ENCODE measurements around the gene NSUN6. TPM values are rescaled to one million over a fixed set of nuclear protein-coding genes. Genes with fewer than 3 reads are reported as not detected.

Gene NSUN6
- total and polyA plus RNA-seq, 10 of the 15 experiments (the other 5 are each of a cell fraction or from before 2014, with no cell fraction given): 10.2 to 25.0 (median 15.6) TPM

GRCh38 chr10:18527687-18528086, 123.7 kb downstream of the NSUN6 start:
- in situ Hi-C loops (cut with MboI): no loop called here
- Histone ChIP-seq H3K79me2 (ENCODE audit: control insufficient read depth, insufficient read depth, low read length) (no peaks in the 10 kb centered on the region), H3K4me3 (no peak overlapping the region), H3K4me2 (ENCODE audit: control insufficient read depth, insufficient read depth) (no peak overlapping the region), H4K20me1 (ENCODE audit: control insufficient read depth, insufficient read depth) (no peaks in the 10 kb centered on the region), H2AFZ (ENCODE audit: control insufficient read depth, low read depth, low read length) (no peak overlapping the region), H3K9ac (ENCODE audit: control insufficient read depth, insufficient read depth, low read length) (no peak overlapping the region), H3K27ac (ENCODE audit: control insufficient read depth, insufficient read depth) (no peak overlapping the region), H3K9me3 (replicated peaks; ENCODE audit: control insufficient read depth, insufficient read depth, low read length) (no peaks in the 10 kb centered on the region), H3K27me3 (replicated peaks in 1 of 2; ENCODE audit: control insufficient read depth in 2 of 2, insufficient read depth in 2 of 2, low read length in 1 of 2) (no peaks in the 10 kb centered on the region), H3K4me1 (ENCODE audit: control insufficient read depth, insufficient read depth, low read length) (no peaks in the 10 kb centered on the region), H3K36me3 (ENCODE audit: control insufficient read depth in 2 of 2, insufficient read depth in 2 of 2, low read length in 1 of 2) (no peaks in the 10 kb centered on the region)
- WGBS (ENCODE audit: insufficient coverage, insufficient replicate concordance, low lambda C conversion rate, missing lambda C conversion rate): 93% methylated on average over 2 of the region's 2 CpGs
- DNase-seq (ENCODE audit: low read depth, low spot score): no peak
- no peak for TF ChIP-seq EZH2 (IDR thresholded peaks at IDR 0.05; ENCODE audit: borderline replicate concordance, control insufficient read depth, low read depth, low read length)
- TF ChIP-seq ELK1 (IDR thresholded peaks at IDR 0.05; ENCODE audit: low read depth, low read length): no peak
- no peak for TF ChIP-seq RFX5 (IDR thresholded peaks at IDR 0.05; ENCODE audit: low read depth, low read length)
- no peak for TF ChIP-seq TCF12 (IDR thresholded peaks at IDR 0.05; ENCODE audit: low read depth, low read length)
- no peak for ATAC-seq
- ChIA-PET CTCF (no interaction called here), POLR2A (no interaction called here), RAD21 (ENCODE audit: unreplicated experiment) (no interaction called here), SMC1A (ENCODE audit: uncharacterized antibody, unreplicated experiment) (interaction anchor here (1.5 to 1.6 kb wide), 2 partner anchors 12 to 77 kb away, joined by 3 to 5 read pairs; no protein-coding TSS in a partner anchor)
- no TSS peak for BruUV-seq (replicated peaks)
- intact Hi-C loops (cut with micrococcal nuclease; ENCODE audit: unreplicated experiment): no loop called here
- FAIRE-seq: no peak

DNA sequence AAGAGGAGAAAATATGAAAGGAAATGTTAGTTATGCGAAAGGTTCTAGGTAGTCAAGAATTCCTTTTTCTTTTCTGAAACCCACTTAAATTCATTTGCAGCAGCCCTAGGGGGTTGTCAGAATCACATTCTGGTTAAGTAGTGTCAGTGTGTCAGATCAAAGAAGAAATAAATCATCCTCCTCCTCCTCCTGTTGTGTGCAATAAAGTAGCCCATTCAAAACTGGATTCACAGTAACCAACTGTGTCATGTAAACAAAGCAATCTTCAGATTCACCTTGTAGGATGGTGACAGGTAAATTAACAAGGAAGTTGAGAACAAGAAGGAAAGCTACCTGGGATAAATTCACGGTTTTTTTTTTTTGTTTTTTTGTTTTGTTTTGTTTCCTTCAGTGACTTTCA, 127.5 kb downstream of the NSUN6 start:
- Histone ChIP-seq H3K9me3 (replicated peaks; ENCODE audit: control insufficient read depth, insufficient read depth, low read length) (no peaks in the 10 kb centered on the region), H4K20me1 (ENCODE audit: control insufficient read depth, insufficient read depth) (no peaks in the 10 kb centered on the region), H3K79me2 (ENCODE audit: control insufficient read depth, insufficient read depth, low read length) (no peaks in the 10 kb centered on the region), H3K36me3 (ENCODE audit: control insufficient read depth in 2 of 2, insufficient read depth in 2 of 2, low read length in 1 of 2) (no peaks in the 10 kb centered on the region; a peak in 1 of 4 replicates), H3K4me3 (no peak overlapping the region), H2AFZ (ENCODE audit: control insufficient read depth, low read depth, low read length) (no peak overlapping the region), H3K4me2 (ENCODE audit: control insufficient read depth, insufficient read depth) (no peak overlapping the region), H3K27ac (ENCODE audit: control insufficient read depth, insufficient read depth) (no peak overlapping the region), H3K4me1 (ENCODE audit: control insufficient read depth, insufficient read depth, low read length) (no peaks in the 10 kb centered on the region), H3K9ac (ENCODE audit: control insufficient read depth, insufficient read depth, low read length) (no peak overlapping the region), H3K27me3 (replicated peaks in 1 of 2; ENCODE audit: control insufficient read depth in 2 of 2, insufficient read depth in 2 of 2, low read length in 1 of 2) (no peaks in the 10 kb centered on the region)
- ChIA-PET SMC1A (ENCODE audit: uncharacterized antibody, unreplicated experiment) (interaction anchor here (0.6 to 2.0 kb wide), 4 partner anchors 9 to 66 kb away, joined by 3 to 7 read pairs (median 3); no protein-coding TSS in a partner anchor), CTCF (interaction anchor here (0.7 kb wide), 1 partner anchor 24 kb away, joined by 3 read pairs; no protein-coding TSS in a partner anchor), POLR2A (interaction anchor here (1.1 kb wide), 1 partner anchor 1080 kb away, joined by 3 read pairs; no protein-coding TSS in a partner anchor), RAD21 (ENCODE audit: unreplicated experiment) (no interaction called here)
- DNase-seq (ENCODE audit: low read depth, low spot score) (no peak), FAIRE-seq (no peak), ATAC-seq (no peak)
- in situ Hi-C loops (cut with MboI) (no loop called here), intact Hi-C loops (cut with micrococcal nuclease; ENCODE audit: unreplicated experiment) (no loop called here)
- whole genome bisulfite sequencing (ENCODE audit: insufficient coverage, insufficient replicate concordance, low lambda C conversion rate, missing lambda C conversion rate): 97% methylated on average over 2 of the region's 2 CpGs
- BruUV-seq (replicated peaks): no TSS peak
- no peak for TF ChIP-seq CBFB (IDR thresholded peaks at IDR 0.05; ENCODE audit: low read depth)
- no peak for TF ChIP-seq RELA (IDR thresholded peaks at IDR 0.05; ENCODE audit: borderline replicate concordance, partially characterized antibody)
- TF ChIP-seq, protein P1, sequence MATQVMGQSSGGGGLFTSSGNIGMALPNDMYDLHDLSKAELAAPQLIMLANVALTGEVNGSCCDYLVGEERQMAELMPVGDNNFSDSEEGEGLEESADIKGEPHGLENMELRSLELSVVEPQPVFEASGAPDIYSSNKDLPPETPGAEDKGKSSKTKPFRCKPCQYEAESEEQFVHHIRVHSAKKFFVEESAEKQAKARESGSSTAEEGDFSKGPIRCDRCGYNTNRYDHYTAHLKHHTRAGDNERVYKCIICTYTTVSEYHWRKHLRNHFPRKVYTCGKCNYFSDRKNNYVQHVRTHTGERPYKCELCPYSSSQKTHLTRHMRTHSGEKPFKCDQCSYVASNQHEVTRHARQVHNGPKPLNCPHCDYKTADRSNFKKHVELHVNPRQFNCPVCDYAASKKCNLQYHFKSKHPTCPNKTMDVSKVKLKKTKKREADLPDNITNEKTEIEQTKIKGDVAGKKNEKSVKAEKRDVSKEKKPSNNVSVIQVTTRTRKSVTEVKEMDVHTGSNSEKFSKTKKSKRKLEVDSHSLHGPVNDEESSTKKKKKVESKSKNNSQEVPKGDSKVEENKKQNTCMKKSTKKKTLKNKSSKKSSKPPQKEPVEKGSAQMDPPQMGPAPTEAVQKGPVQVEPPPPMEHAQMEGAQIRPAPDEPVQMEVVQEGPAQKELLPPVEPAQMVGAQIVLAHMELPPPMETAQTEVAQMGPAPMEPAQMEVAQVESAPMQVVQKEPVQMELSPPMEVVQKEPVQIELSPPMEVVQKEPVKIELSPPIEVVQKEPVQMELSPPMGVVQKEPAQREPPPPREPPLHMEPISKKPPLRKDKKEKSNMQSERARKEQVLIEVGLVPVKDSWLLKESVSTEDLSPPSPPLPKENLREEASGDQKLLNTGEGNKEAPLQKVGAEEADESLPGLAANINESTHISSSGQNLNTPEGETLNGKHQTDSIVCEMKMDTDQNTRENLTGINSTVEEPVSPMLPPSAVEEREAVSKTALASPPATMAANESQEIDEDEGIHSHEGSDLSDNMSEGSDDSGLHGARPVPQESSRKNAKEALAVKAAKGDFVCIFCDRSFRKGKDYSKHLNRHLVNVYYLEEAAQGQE (IDR thresholded peaks at IDR 0.05; ENCODE audit: low read depth, low read length): no peak
- TF ChIP-seq MYB (IDR thresholded peaks at IDR 0.05; ENCODE audit: borderline replicate concordance, low read depth, low read length): no peak
- no peak for TF ChIP-seq ZNF217 (IDR thresholded peaks at IDR 0.05)
- TF ChIP-seq YBX1 (IDR thresholded peaks at IDR 0.05): no peak
- no peak for TF ChIP-seq SMAD5 (IDR thresholded peaks at IDR 0.05; ENCODE audit: low read depth)
- TF ChIP-seq MXI1 (IDR thresholded peaks at IDR 0.05; ENCODE audit: low read depth, low read length): no peak
- no peak for TF ChIP-seq SREBF1 (IDR thresholded peaks at IDR 0.05; ENCODE audit: low read length)
- no peak for TF ChIP-seq ZZZ3 (IDR thresholded peaks at IDR 0.05; ENCODE audit: control insufficient read depth, insufficient read length, low read depth)
- no peak for TF ChIP-seq CBX3 (IDR thresholded peaks at IDR 0.05; ENCODE audit: borderline replicate concordance, low read depth)

All from GM12878 (cell line).